Naive thymus-derived CD4-positive, alpha-beta T cell (primary cell): ENCODE results near the gene PPIL6. TPM values are rescaled to one million over a fixed set of nuclear protein-coding genes. Genes with fewer than 3 reads are reported as not detected.

Source experiments
- ATAC-seq: fragments of 150-1000 bp; cut with Tn5 transposase; 2 replicates; pipeline ENCODE4 v1.10.0; 2021; ENCODE audit warnings: mild to moderate bottlenecking, moderate library complexity
- CTCF ChIA-PET: fragments of 350-600 bp; sonication (Branson Sonifier 250); formaldehyde crosslinking; loops from one replicate; lab custom pipeline; 2021; ENCODE audit warnings: antibody characterized with exemption; lab: Charles Lee
- POLR2A ChIA-PET: fragments of 350-600 bp; sonication (Branson Sonifier 250); formaldehyde crosslinking; loops from one replicate; lab custom pipeline; 2021; ENCODE audit warnings: antibody characterized with exemption, inconsistent platforms; lab: Charles Lee
- DNase-seq, 9 donors: peaks; one replicate each; pipeline versions ENCODE4 v3.0.0 to v3.0.0-alpha.2; 2020 to 2022; ENCODE audit warnings: mixed read lengths in 1 of 9
- H3K27ac ChIP-seq: one replicate; pipeline ENCODE4 v1.7.0; 2013; ENCODE audit warnings: mild to moderate bottlenecking, low read depth, low read length, moderate library complexity
- H3K27me3 ChIP-seq, 2 donors: one replicate each; pipeline ENCODE4 v1.7.0; 2013; ENCODE audit warnings: low read length in 2 of 2, mild to moderate bottlenecking in 2 of 2, moderate library complexity in 2 of 2; ENCODE audit not compliant: control insufficient read depth in 2 of 2, insufficient read depth in 2 of 2
- H3K36me3 ChIP-seq, 3 experiments: 1 replicate in 2 of 3; 2 replicates in 1 of 3; pipeline ENCODE4 v1.7.0; 2013; ENCODE audit warnings: low read length in 3 of 3, mild to moderate bottlenecking in 3 of 3, moderate library complexity in 1 of 3; ENCODE audit not compliant: insufficient read depth in 3 of 3, control insufficient read depth in 2 of 3
- H3K4me1 ChIP-seq, 2 donors: one replicate each; pipeline ENCODE4 v1.7.0; 2013; ENCODE audit warnings: low read length in 2 of 2, mild to moderate bottlenecking in 2 of 2, moderate library complexity in 1 of 2; ENCODE audit not compliant: control insufficient read depth in 2 of 2, insufficient read depth in 2 of 2
- H3K4me3 ChIP-seq: 2 replicates; pipeline ENCODE4 v1.7.0; 2013; ENCODE audit warnings: mild to moderate bottlenecking, low read length
- H3K9me3 ChIP-seq, 3 experiments: 1 replicate in 2 of 3; 2 replicates in 1 of 3; pipeline ENCODE4 v1.7.0; 2013; ENCODE audit warnings: low read length in 3 of 3; ENCODE audit not compliant: control insufficient read depth in 2 of 3
- H3K27ac Mint-ChIP-seq, 9 donors: one replicate each; pipeline ENCODE4 v1.8.0; 2020 to 2022; ENCODE audit warnings: mixed read lengths in 9 of 9, mild to moderate bottlenecking in 8 of 9, moderate library complexity in 5 of 9, inconsistent platforms in 2 of 9
- H3K27me3 Mint-ChIP-seq, 5 donors: one replicate each; pipeline ENCODE4 v1.8.0; 2021 to 2022; ENCODE audit warnings: mixed read lengths in 5 of 5, mild to moderate bottlenecking in 1 of 5
- H3K36me3 Mint-ChIP-seq, 5 donors: one replicate each; pipeline ENCODE4 v1.8.0; 2020 to 2022; ENCODE audit warnings: mixed read lengths in 5 of 5, mild to moderate bottlenecking in 3 of 5, inconsistent platforms in 1 of 5
- H3K4me1 Mint-ChIP-seq, 7 donors: one replicate each; pipeline ENCODE4 v1.8.0; 2020 to 2022; ENCODE audit warnings: mixed read lengths in 7 of 7, mild to moderate bottlenecking in 3 of 7, inconsistent platforms in 1 of 7
- H3K4me3 Mint-ChIP-seq, 10 donors: one replicate each; pipeline ENCODE4 v1.8.0; 2020 to 2022; ENCODE audit warnings: mild to moderate bottlenecking in 10 of 10, mixed read lengths in 10 of 10, moderate library complexity in 6 of 10, inconsistent platforms in 2 of 10
- H3K9me3 Mint-ChIP-seq, 11 donors: one replicate each; pipeline ENCODE4 v1.8.0; 2020 to 2022; ENCODE audit warnings: mixed read lengths in 11 of 11, mild to moderate bottlenecking in 4 of 11, inconsistent platforms in 1 of 11, moderate library complexity in 1 of 11
- intact Hi-C, 2 donors: fragments of 100-400 bp; cut with micrococcal nuclease; formaldehyde crosslinking; loops; one replicate each; pipeline ENCODE4 v1.15.1; 2023
- polyA plus RNA-seq, 2 donors: library from polyadenylated mRNA; unstranded; fragments of 300-500 nt; fragmentation: Illumina TruSeq; gene quantifications; one replicate each; pipeline ENCODE4 v1.2.3, GENCODE V29; 2021
- total RNA-seq, 6 experiments: library from RNA in 5 of 6; stranded (reverse) in 5 of 6; gene quantifications; 1 replicate in 5 of 6; 2 replicates in 1 of 6; pipeline ENCODE4 v1.2.3 and lab custom pipeline; 2021 to 2026

The PPIL6 gene
- total and polyA plus RNA-seq, 7 experiments from 2014 or later = 0.13 to 1.9 (median 0.51) TPM; not detected in 1

GRCh38 chr6:109379711-109380110, 60.7 kb downstream of the PPIL6 start:
- DNase-seq = no peak
- ATAC-seq = no peak
- Mint-ChIP-seq H3K4me3 (peak overlapping the region; percentile 85 to 99 (median 90)), H3K9me3 (peaks cover 0 to 4% (median 0%) of the 10 kb centered on the region in 11 donors), H3K27me3 (peaks cover 0 to 2% (median 0%) of the 10 kb centered on the region in 5 donors), H3K4me1 (peaks cover 40 to 74% (median 66%) of the 10 kb centered on the region in 7 donors), H3K36me3 (peaks cover 6 to 36% (median 28%) of the 10 kb centered on the region in 5 donors), H3K27ac (peak overlapping the region; percentile 65 to 99 (median 92))
- peak overlapping the region; percentile 89 for H3K4me3 ChIP-seq
- ChIA-PET CTCF (interaction anchor here (0.9 kb wide), 1 partner anchor 18 kb away, joined by 3 read pairs; no protein-coding TSS in a partner anchor), POLR2A (interaction anchor here (1.2 to 1.5 kb wide), 3 partner anchors 9 to 112 kb away, joined by 4 to 7 read pairs (median 5); partner anchors contain the start of gene SMPD2)
- peak overlapping the region; percentile 95 for H3K27ac ChIP-seq
- H3K9me3 ChIP-seq = no peaks in the 10 kb centered on the region
- peaks cover 16 to 31% (median 17%) of the 10 kb centered on the region in 3 experiments for H3K36me3 ChIP-seq
- no peaks in the 10 kb centered on the region for H3K27me3 ChIP-seq
- intact Hi-C loops = loop anchor here (2.0 to 5.0 kb wide), 11 partner anchors 13 to 1662 kb away; partner anchors contain the start of genes SCML4 (in 2 of the 2), OSTM1 (in 1 of the 2) and RPF2 (in 1 of the 2)
- H3K4me1 ChIP-seq = peaks cover 32 to 36% of the 10 kb centered on the region in 2 donors

- no peaks in the 10 kb centered on the region for H3K27me3 Mint-ChIP-seq
- POLR2A ChIA-PET = interaction anchor here (0.9 kb wide), 1 partner anchor 14 kb away, joined by 3 read pairs; no protein-coding TSS in a partner anchor
- H3K36me3 ChIP-seq = peaks cover 20 to 48% (median 24%) of the 10 kb centered on the region in 3 experiments
These were observed 62.7 kb downstream of the PPIL6 start for GRCh38 chr6:109377717-109378116.

GRCh38 chr6:109374326-109374892, 66.0 kb downstream of the PPIL6 start:
- Histone ChIP-seq H3K36me3 (peaks cover 24 to 64% (median 35%) of the 10 kb centered on the region in 3 experiments), H3K27ac (no peak overlapping the region), H3K4me1 (peaks cover 35 to 43% of the 10 kb centered on the region in 2 donors), H3K27me3 (no peaks in the 10 kb centered on the region), H3K4me3 (no peak overlapping the region), H3K9me3 (no peaks in the 10 kb centered on the region)
- Mint-ChIP-seq H3K27ac (peak overlapping the region; percentile 1 to 91 (median 38)), H3K36me3 (peaks cover 18 to 61% (median 56%) of the 10 kb centered on the region in 5 donors), H3K9me3 (peaks cover 0 to 1% (median 0%) of the 10 kb centered on the region in 11 donors), H3K4me3 (peak overlapping the region in 8 of 10 donors; percentile 1 to 58 (median 24)), H3K4me1 (peaks cover 50 to 89% (median 87%) of the 10 kb centered on the region in 7 donors), H3K27me3 (no peaks in the 10 kb centered on the region)
- POLR2A ChIA-PET = interaction anchor here (0.7 to 3.4 kb wide), 3 partner anchors 9 to 90 kb away, joined by 3 to 22 read pairs (median 3); partner anchors contain the start of gene CD164
- intact Hi-C loops = no loop called here
- ATAC-seq (no peak), DNase-seq (no peak)
- CTCF ChIA-PET = no interaction called here

More at GRCh38 chr6:109377717-109378116, 62.7 kb downstream of the PPIL6 start:
- H3K4me3 Mint-ChIP-seq = peak overlapping the region; percentile 26 to 90 (median 69)
- Histone ChIP-seq H3K9me3 (no peaks in the 10 kb centered on the region), H3K4me1 (peaks cover 41 to 52% of the 10 kb centered on the region in 2 donors), H3K4me3 (no peak overlapping the region), H3K27me3 (no peaks in the 10 kb centered on the region), H3K27ac (no peak overlapping the region)
- H3K9me3 Mint-ChIP-seq = peaks cover 0 to 4% (median 0%) of the 10 kb centered on the region in 11 donors
- intact Hi-C loops = no loop called here
- peaks cover 13 to 53% (median 46%) of the 10 kb centered on the region in 5 donors for H3K36me3 Mint-ChIP-seq
- CTCF ChIA-PET = interaction anchor here (1.2 kb wide), 2 partner anchors 190 to 328 kb away, joined by 3 to 5 read pairs; no protein-coding TSS in a partner anchor
- H3K4me1 Mint-ChIP-seq = peaks cover 51 to 79% (median 72%) of the 10 kb centered on the region in 7 donors
- no peak for DNase-seq
- no peak for ATAC-seq
- H3K27ac Mint-ChIP-seq = peak overlapping the region in 6 of 9 donors; percentile 2 to 90 (median 61)

- H3K9me3 ChIP-seq = no peaks in the 10 kb centered on the region
- Mint-ChIP-seq H3K4me3 (peak overlapping the region in 8 of 10 donors; percentile 1 to 58 (median 27)), H3K27ac (peak overlapping the region; percentile 18 to 91 (median 32)), H3K36me3 (peaks cover 18 to 62% (median 53%) of the 10 kb centered on the region in 5 donors), H3K27me3 (no peaks in the 10 kb centered on the region), H3K9me3 (peaks cover 0 to 1% (median 0%) of the 10 kb centered on the region in 11 donors), H3K4me1 (peaks cover 44 to 85% (median 81%) of the 10 kb centered on the region in 7 donors)
- DNase-seq (peak in 1 of 9 donors; percentile 44), ATAC-seq (peak; percentile 78)
- ChIA-PET CTCF (no interaction called here), POLR2A (interaction anchor here (0.6 to 3.4 kb wide), 5 partner anchors 9 to 292 kb away, joined by 3 to 22 read pairs (median 3); partner anchors contain the start of genes CD164, CEP57L1 and SESN1)
- no peak overlapping the region for H3K27ac ChIP-seq
- H3K36me3 ChIP-seq = peaks cover 24 to 69% (median 35%) of the 10 kb centered on the region in 3 experiments
- no peaks in the 10 kb centered on the region for H3K27me3 ChIP-seq
- H3K4me3 ChIP-seq = no peak overlapping the region
- peaks cover 29 to 38% of the 10 kb centered on the region in 2 donors for H3K4me1 ChIP-seq
- intact Hi-C loops = loop anchor here (1.0 kb wide), 2 partner anchors 8 to 9 kb away; partner anchors contain the start of gene CD164 (in 1 of the 2)
These were observed 66.7 kb downstream of the PPIL6 start for GRCh38 chr6:109373762-109374161.

GRCh38 chr6:109373331-109373730, 67.1 kb downstream of the PPIL6 start:
- DNase-seq (peak in 1 of 9 donors; percentile 30), ATAC-seq (no peak)
- Mint-ChIP-seq H3K4me1 (peaks cover 44 to 84% (median 77%) of the 10 kb centered on the region in 7 donors), H3K4me3 (peak overlapping the region in 7 of 10 donors; percentile 1 to 58 (median 39)), H3K27ac (peak overlapping the region; percentile 9 to 91 (median 38)), H3K9me3 (peaks cover 0 to 1% (median 0%) of the 10 kb centered on the region in 11 donors), H3K27me3 (no peaks in the 10 kb centered on the region), H3K36me3 (peaks cover 18 to 65% (median 52%) of the 10 kb centered on the region in 5 donors)
- H3K36me3 ChIP-seq = peaks cover 24 to 72% (median 35%) of the 10 kb centered on the region in 3 experiments
- ChIA-PET POLR2A (interaction anchor here (0.6 to 3.4 kb wide), 4 partner anchors 10 to 292 kb away, joined by 3 to 22 read pairs (median 3); partner anchors contain the start of genes CD164, CEP57L1 and SESN1), CTCF (no interaction called here)
- no peaks in the 10 kb centered on the region for H3K27me3 ChIP-seq
- intact Hi-C loops = loop anchor here (1.0 kb wide), 2 partner anchors 8 to 9 kb away; partner anchors contain the start of gene CD164 (in 1 of the 2)
- H3K4me1 ChIP-seq = peaks cover 26 to 35% of the 10 kb centered on the region in 2 donors
- H3K4me3 ChIP-seq = no peak overlapping the region
- H3K9me3 ChIP-seq = no peaks in the 10 kb centered on the region
- H3K27ac ChIP-seq = no peak overlapping the region

- Mint-ChIP-seq H3K4me1 (peaks cover 34 to 78% (median 68%) of the 10 kb centered on the region in 7 donors), H3K36me3 (peaks cover 18 to 60% (median 45%) of the 10 kb centered on the region in 5 donors), H3K9me3 (peaks cover 0 to 1% (median 0%) of the 10 kb centered on the region in 11 donors), H3K4me3 (peak overlapping the region in 1 of 10 donors; percentile 65), H3K27me3 (no peaks in the 10 kb centered on the region), H3K27ac (peak overlapping the region in 4 of 9 donors; percentile 18 to 82 (median 54))
- H3K4me3 ChIP-seq = no peak overlapping the region
- H3K9me3 ChIP-seq = no peaks in the 10 kb centered on the region
- POLR2A ChIA-PET = interaction anchor here (0.6 to 3.4 kb wide), 2 partner anchors 11 to 1442 kb away, joined by 3 to 22 read pairs; partner anchors contain the start of gene CD164
- CTCF ChIA-PET = interaction anchor here (0.7 to 1.2 kb wide), 2 partner anchors 10 to 361 kb away, joined by 3 to 4 read pairs; partner anchors contain the start of gene CD164
- DNase-seq (no peak), ATAC-seq (no peak)
- H3K27me3 ChIP-seq = no peaks in the 10 kb centered on the region
- intact Hi-C loops = no loop called here
- H3K4me1 ChIP-seq = peaks cover 22 to 24% of the 10 kb centered on the region in 2 donors
- H3K27ac ChIP-seq = peak overlapping the region; percentile 35
- H3K36me3 ChIP-seq = peaks cover 25 to 70% (median 42%) of the 10 kb centered on the region in 3 experiments
These were observed 68.3 kb downstream of the PPIL6 start for GRCh38 chr6:109372130-109372529.
